Limb (tissue), 2 donors: ENCODE results near the gene RHOBTB1.
A peak's percentile ranks its signal among the peaks of the same experiment; 100 is the strongest.
"Not testable (repeated sequence)": the region's sequence is repeated elsewhere in the genome, so short reads cannot be mapped to it uniquely, and the experiment has no call there.

Experiments used
- DNase-seq, 2 donors: peaks; one replicate each; pipeline ENCODE4 v3.0.0-alpha.2; 2016; ENCODE audit errors: extremely low spot score in 2 of 2

The RHOBTB1 gene, protein sequence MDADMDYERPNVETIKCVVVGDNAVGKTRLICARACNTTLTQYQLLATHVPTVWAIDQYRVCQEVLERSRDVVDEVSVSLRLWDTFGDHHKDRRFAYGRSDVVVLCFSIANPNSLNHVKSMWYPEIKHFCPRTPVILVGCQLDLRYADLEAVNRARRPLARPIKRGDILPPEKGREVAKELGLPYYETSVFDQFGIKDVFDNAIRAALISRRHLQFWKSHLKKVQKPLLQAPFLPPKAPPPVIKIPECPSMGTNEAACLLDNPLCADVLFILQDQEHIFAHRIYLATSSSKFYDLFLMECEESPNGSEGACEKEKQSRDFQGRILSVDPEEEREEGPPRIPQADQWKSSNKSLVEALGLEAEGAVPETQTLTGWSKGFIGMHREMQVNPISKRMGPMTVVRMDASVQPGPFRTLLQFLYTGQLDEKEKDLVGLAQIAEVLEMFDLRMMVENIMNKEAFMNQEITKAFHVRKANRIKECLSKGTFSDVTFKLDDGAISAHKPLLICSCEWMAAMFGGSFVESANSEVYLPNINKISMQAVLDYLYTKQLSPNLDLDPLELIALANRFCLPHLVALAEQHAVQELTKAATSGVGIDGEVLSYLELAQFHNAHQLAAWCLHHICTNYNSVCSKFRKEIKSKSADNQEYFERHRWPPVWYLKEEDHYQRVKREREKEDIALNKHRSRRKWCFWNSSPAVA

DNA sequence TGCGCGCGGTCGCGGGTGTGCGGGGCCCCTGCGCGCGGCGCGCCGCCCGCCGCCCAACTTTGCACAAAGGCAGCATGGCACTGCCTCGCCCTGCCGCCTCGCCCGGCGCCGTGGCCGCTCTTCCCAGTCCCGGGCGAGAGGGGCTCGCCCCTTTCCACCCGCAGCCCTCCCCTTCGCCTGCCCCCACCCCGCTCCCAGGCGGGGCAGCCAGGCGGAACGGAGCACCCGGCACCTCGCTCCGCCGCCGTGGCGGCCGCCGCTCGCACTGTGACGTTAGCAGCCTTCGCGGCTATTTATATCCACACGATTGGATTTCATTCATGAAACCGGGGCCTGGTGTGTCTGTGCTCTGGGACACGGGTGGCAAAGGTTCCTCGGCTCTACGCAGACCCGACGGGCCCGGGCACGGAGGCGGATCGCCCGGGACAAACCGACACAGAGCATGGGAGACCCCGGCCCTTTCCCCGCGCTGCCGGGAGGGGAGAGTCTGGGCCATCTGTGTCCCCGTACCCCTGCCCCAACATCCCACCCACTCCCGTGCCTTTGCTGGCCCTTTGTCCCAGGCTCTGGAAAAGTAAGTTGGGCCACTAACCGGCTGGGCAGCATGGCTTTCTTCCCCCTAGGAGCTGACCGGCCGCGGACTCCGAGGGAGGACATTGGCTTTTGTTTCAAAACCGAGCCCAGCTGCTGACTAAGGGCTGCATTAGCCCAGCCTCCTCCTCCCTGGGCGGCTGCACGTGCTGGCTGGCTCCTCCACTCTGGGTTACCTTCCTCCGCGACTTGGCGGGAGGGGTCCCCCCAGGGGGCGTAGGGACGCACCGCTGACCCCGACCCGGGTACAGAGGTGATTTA is at the start of gene RHOBTB1:
Gene RHOBTB1 (minus strand): TSS at position 128 of the 852 bp plus-strand sequence. CDS start 32,643 bp downstream, outside the sequence.
- DNase-seq, result peak; percentile 77 to 90

DNA sequence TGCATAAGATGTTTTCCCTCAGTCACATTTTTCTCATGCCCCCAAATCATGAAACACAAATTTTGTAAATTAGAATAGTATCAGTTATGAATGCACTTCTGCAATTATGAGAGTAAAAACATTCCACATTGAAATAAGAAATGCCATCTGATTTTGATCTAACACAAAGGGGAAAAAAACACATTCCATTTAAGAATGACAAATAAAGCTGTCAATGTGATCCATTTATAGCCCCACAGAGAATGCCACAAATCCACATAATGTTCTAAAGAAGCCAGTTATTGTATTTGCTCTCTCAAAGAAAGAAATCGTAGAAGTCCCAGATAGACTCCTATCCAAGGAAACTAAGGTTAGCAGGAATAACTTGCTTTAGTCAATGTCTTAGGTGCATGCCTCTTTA is 48.7 kb upstream of the RHOBTB1 start:
- no peak for DNase-seq

DNA sequence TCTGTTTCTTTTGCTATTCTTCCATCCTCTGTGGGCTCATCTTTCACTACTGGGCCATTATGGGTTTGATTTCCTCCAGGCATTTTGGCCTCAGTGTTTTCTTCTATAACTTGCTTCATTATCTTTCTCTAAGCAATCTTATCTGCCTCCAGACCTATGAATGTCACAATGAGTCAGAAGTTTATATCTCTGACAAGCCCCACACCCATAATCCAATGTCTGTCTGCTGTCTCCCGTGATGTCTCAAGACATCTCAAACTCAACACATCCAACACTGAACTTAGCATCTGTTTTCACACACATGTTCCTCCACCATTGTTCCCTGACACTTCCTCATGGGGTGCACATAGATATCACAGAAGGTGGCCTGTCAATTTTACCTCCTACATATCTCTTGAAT is 46.7 kb upstream of the RHOBTB1 start:
- DNase-seq, result no peak

DNA sequence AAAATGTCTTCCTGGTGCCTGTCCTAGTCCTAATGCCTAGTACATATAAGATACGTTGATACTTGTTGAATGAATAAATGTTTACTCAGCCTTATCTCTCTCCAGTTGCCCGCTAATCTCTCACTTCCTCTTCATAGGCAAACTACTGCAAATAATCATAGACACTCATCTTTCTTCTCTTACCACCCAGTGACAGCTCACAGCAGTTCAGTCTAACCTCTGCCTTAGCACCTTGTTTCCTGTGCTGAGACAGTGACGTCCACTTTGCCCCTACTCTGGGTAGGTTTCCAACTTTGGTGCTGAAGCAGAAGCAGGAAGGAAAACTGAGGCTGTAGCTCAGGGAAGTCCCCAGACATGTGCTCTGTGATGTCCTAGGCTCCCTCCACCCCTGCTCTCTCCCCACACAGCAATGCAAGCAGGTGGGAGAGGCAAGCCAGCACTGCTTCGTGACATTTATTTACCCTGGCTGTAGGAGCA is 45.5 kb upstream of the RHOBTB1 start:
- no peak for DNase-seq

DNA sequence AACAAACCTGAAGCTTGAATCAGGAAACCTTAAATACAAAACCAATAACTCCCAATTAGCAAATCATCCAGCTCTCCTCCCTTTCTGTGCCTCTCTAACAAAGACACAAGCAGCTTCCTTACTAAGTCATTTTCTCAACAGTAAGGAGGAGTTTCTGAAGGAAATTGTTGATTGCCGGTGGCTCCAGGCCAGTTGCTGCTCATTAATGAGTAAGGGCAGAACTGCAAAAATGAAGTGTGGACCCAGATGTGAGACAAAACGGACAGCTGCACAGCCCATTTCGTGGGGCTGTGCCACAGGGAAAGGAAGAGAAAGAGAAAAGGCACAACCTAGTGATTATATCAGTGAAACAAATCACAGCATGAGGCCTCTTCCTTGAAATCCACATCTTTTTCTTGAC is 42.8 kb upstream of the RHOBTB1 start:
- DNase-seq, result no peak

DNA sequence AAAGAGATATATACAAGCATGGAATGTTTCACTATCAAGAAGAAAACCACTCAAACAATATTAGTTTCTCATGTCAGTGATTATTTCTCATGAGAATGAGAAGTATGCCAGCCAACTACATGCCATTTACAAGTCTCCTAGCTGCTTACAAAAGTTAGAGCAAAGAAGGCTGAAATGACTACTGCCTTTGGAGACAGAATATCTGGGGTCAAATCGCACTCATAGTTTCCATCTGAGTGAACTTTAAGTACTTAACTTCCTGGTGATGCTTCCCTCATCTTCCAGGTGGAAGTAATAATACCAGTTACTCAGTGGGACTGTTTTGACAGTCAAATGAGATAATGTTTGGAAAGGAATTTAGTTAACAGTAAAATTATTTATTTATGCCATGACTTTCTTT is 42.0 kb upstream of the RHOBTB1 start:
- DNase-seq, result no peak

DNA sequence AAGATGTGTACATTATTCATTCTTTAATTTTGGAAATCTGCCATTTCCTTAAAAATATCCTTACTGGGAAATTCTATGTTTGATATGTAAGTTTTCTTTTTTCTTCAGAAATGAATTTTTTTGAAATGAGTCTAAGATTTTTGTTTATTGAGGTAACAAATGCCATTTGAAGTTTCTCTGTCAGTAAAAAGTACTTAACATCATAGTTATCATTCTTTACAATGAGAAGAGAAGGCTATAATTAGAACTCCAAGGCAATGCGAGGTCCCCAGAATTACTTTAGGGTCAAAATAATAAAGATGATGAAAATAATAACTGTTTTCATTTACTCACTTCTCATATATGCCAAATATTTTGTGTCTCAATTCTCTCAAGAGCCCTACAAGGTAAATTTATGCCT is 37.0 kb upstream of the RHOBTB1 start:
- no peak for DNase-seq

DNA sequence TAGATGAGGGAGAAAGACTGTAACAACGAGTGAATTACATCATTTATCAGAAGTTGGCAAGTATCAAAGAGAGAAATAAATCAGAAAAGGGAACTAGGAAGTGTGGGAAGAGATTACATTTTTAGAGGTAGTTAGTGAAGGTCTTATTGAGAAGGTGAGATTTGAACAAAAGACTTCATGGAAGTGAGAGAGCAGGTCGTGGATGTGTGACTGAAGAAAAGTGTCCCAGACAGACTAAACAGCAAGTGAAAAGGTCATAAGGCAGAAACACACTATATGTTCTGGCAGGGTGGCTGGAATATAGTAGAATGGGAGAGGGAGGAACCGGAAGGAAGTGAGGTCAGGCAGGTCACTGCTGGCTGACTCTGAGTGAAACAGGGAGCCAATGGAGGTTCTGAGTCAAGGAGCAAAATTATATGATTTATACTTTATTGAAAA is 35.7 kb upstream of the RHOBTB1 start:
- no peak for DNase-seq

DNA sequence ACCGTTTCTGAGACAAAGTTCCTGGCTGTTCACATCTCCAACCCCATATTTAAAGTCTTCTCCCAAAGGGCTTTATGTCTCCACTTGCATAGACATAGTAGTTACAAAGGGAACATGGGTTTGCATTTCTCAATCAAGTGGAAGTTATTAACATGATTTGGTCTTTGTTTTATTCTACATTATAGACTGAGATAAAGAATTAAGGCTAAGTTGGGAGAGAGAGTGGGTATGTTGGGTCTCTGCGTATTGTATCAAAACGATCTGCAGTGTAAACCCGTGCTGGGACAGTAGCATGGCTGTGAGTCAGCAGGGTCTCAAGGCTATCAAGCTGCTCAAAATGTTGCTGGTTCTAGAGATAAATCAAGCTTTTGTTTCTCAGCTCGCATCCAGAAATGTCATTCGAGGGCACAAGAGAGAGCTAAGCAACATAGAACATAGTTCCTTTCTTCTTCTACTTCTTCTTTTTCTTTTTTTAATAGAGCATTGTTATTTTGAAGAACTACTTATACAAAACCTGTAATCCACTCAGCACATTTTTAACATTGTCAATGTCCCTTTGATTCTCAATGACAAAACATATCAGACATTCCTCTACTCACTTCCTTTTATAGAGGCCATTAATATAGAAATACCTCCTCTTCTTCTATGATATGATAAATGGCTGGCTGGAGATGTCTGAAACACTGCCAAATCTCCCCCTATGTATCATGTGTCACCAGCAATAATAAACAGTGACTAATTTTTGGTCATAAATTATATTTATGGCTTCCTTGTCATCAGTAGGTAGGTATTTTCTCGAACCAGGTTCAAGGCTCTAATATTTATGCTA is 34.5 kb upstream of the RHOBTB1 start:
- no peak for DNase-seq

DNA sequence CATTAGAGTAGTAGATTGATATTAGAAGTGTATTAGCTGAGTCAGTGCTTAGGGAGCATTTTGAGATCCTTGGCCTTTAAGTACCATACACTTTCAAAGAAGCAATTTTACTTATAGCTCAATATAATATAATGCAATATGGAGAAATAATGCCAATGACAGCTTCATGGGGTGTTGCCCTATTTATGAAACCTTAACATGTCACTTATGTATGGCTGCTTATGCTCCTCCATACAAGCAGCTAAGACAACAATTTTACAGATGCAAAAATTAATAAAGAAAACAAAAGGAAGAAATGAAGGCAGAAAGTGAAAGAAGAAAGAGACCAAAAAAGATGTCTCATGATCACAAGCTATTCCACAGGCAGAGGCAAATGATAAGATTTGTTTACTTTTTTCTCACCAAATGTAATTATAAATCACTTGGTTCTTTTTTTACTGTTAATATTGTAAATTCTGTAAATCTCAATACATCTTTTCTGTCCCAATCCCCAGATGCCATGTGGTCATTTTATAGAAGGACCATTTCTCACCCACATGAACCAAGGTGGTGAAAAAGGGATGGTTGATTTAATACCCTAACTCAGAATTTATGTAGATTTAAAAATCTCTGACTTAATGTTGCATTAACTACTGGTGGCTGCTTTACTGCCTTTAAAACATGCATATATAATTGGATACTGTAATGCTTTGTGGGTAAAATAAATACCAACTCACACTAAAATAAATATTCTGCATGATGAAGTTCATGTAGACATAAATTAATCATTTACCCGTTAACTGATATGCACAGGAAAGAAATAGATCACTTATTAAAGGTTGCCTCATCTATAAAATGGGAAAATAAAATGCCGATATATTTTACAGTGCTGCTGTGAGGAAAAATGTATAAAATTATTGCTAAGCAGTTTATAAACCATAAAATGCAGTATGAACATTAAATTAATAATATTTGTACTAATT is 33.5 kb upstream of the RHOBTB1 start:
- DNase-seq, result no peak

DNA sequence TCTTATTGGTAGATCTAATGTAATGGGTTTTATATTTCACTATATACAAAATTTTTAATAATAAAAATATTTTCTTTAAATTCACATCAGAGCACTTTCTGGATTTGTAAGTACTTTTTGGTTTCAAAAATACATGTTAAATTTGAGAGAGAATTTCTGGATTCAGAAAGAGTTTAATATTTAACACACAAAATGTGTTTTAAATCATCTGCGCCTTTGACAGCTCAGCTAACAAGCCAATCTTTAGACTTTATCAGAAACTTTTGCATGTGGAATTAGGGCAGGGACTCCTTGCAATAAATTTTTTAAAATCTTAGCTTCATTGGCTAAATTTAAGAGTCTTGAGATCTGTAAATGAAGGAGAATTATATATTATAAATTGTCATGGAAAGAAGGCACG is 32.7 kb upstream of the RHOBTB1 start:
- no peak for DNase-seq

DNA sequence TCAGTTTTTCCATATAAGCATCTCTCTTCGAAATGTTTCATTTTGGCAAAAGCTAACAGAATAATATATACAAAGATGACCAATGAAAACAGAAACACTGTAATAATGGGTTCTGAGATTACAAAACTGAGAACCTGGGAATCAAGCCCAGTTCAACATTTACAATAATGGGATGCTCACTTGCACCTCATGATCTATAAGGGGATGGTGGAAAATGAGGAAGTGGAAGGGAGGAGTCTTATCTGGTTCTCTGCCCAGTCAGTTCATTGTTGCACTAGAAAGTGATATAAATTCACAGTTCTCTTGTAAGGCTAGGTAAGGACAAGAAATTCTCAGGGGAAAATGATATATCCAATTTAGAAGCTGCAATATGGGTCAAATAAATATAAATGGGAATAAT is 31.7 kb upstream of the RHOBTB1 start:
- peak in 1 of 2 donors; percentile 32 for DNase-seq

DNA sequence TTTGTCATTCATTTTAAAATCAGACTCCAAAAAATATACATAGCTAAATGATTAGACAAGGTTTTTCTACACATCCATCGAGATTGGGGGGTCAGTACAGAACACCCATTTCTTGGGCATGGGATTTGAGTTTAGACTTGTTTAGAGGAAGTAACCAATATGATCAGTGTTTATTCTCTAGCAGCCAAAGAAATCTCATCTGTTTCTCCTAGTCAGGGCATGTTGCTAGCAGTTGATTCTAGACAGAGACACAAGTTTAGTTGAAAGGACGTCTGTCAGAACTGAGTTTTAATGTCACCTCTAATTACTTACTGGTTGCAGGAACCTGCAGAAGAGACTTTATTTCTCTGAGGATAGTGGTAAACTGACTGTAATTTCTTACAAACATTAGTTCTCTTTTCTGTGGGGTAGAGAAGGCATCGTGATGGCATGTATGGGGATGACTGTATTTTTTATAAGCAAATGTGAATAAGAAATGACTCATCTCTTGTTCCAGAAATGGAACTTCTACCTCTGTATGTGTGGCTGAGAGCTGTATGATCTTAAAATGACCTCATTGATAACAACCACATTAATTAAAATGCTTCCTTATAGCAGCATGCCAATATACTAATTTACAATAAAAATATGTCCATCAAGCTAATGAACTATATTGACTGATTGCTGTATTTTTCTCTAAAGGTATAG is 30.6 kb upstream of the RHOBTB1 start:
- DNase-seq, result no peak

DNA sequence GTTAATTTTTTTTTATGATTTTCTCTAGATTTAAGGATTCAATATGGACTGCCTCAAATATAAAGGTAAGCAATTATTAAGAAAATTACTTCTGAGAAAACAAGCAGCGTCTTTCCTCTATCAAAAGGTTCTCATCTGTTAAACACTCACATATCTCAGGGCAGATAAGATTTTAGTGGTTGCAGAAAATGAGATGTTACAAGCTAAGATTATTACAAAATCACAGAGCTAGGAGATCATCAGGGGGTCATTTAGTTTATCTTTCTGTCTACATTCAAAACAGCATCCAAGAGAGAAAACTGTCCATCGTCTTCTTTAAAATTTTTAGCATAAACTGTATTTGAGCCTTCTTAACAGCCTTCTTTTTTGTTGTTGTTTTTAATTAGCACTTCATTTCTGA is 29.1 kb upstream of the RHOBTB1 start:
- no peak for DNase-seq

DNA sequence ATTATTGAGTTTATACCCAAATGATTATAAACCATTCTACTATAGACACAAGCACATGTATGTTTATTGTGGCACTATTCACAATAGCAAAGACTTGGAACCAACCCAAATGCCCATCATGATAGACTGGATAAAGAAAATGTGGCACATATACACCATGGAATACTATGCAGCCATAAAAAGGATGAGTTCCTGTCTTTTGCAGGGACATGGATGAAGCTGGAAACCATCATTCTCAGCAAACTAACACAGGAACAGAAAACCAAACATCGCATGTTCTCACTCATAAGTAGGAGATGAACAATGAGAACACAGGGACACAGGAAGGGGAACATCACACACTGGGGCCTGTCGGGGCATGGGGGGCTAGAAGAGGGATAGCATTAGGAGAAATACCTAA is 28.2 kb upstream of the RHOBTB1 start:
- not testable (repeated sequence) for DNase-seq

DNA sequence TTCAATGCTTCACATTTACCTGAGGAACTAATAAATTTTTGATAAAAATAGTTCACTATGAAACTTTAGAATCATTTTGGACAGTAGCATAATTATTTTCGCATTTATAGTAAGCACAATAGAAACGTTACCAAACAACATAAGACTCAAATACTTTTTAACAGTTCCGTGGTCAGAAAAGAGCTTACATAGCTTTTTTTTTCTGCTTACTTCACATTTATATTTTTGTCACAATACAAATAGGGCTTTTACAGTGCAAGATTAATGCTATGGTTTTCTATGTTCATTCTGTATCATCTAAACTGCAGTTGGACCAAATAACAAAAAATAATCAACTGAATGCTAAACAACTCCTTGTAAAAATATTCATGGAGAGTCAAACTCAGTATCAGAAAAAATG is 26.5 kb upstream of the RHOBTB1 start:
- DNase-seq, result no peak

DNA sequence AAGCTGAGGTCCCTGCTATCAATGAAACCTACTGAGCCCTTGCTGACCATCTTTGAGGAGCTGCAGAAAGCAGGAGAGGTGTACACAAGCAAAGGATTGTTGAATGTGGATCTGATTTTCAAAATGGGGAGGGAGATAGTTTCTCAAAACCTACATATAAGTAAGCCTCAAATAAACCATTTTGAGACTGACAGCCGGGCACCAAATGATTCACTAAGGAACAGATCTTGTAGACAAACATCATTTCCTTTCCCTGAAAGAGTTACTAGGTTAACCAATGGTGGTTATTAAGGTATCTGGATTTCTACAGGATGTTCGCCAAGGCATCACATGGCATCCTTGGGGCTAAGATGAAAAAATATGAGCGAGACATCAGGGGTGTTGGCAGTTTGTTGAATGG is 24.5 kb upstream of the RHOBTB1 start:
- DNase-seq, result no peak

DNA sequence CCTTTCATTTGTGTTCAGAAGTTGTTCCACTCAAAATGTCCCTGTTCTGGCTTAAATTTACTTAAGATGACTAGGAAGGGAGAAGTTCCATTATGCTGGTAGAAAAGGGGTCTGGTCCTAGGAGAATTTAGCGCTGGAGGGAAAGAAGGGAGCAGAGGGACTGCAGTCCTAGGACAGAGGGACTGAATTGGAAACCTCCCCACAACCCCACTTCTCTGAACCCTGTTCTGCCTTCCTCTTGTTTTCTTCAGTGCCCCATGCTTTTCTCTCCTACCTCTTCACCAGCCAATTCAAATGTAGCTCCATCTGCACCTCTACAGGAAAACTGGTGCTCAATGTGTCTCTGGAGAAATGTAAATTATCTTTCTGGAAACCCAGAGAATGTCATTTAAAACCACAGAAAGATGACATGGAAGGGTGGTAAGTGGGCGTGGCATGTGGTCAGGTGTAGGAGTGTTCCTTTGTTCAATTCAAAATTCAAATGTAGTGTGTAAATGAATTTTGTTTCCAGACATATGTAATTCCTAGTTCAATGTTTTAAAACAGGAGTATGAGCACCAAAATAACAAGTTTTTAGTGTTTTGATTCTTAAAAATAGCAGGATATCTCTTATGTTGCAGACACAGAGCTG is 24.0 kb upstream of the RHOBTB1 start:
- DNase-seq, result no peak

DNA sequence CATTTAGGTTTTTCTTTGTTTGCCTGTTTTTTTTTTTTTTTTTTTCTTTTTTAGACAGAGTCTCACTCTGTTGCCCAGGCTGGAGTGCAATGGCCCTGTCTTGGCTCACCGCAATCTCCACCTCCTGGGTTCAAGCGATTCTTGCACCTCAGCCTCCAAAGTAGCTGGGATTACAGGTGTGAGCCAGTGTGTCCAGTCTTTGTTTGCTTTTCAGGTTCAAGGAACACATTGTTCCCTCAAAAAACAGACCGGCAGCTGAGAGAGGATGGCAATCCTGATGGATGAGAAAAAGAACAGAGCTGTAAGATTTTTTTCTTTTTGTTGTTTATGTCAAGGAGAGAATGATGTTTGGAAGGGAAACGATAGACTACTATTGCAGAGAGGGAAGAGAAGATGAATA is 23.3 kb upstream of the RHOBTB1 start:
- DNase-seq, result no peak
